Esophagus muscularis mucosa (tissue), 4 donors: ENCODE data around the gene NAA25. TPM values are rescaled to one million over a fixed set of nuclear protein-coding genes. Genes with fewer than 3 reads are reported as not detected.
"Not testable (repeated sequence)": the region's sequence is repeated elsewhere in the genome, so short reads cannot be mapped to it uniquely, and the experiment has no call there.

Experiments used
- DNase-seq: peaks from one replicate; pipeline ENCODE4 v3.0.0-alpha.2; 2017; ENCODE audit errors: extremely low spot score
- H3K27ac ChIP-seq, 4 donors: fragments of 200-600 bp; sonication (generic); replicated peaks in 1 of 4; 1 replicate in 3 of 4; 2 replicates in 1 of 4; pipeline ENCODE4 v1.5.1; 2016 to 2019; ENCODE audit warnings: mild to moderate bottlenecking in 1 of 4
- H3K27me3 ChIP-seq, 4 donors: fragments of 200-600 bp; sonication (generic); one replicate each; pipeline versions ENCODE4 v1.5.1 to v1.6.0; 2016 to 2019
- H3K36me3 ChIP-seq, 4 donors: fragments of 200-600 bp; sonication (generic); one replicate each; pipeline ENCODE4 v1.5.1; 2016 to 2019
- H3K4me1 ChIP-seq, 4 donors: fragments of 200-600 bp; sonication (generic); one replicate each; pipeline ENCODE4 v1.5.1; 2016 to 2019
- H3K4me3 ChIP-seq, 4 donors: fragments of 200-600 bp; sonication (generic); 1 replicate in 2 of 4; 2 replicates in 2 of 4; pipeline ENCODE4 v1.5.1; 2016 to 2019; ENCODE audit warnings: mild to moderate bottlenecking in 4 of 4, moderate library complexity in 1 of 4
- H3K9me3 ChIP-seq, 4 donors: fragments of 200-600 bp; sonication (generic); 1 replicate in 3 of 4; 2 replicates in 1 of 4; pipeline ENCODE4 v1.5.1; 2016 to 2019
- CTCF ChIP-seq, 3 experiments: fragments of 200-600 bp in 2 of 3; fragments of 450-650 bp in 1 of 3; sonication (generic) in 2 of 3; IDR thresholded peaks; one replicate each; pipeline ENCODE4 v1.5.1; 2017 to 2019; ENCODE audit warnings: antibody characterized with exemption in 3 of 3, mild to moderate bottlenecking in 2 of 3, moderate library complexity in 1 of 3
- EP300 ChIP-seq: sonication (generic); formaldehyde crosslinking; IDR thresholded peaks from one replicate; pipeline ENCODE4 v1.6.1; 2017; ENCODE audit warnings: antibody characterized with exemption
- POLR2A ChIP-seq: fragments of 450-650 bp; IDR thresholded peaks from one replicate; pipeline ENCODE4 v1.6.1; 2017; ENCODE audit warnings: antibody characterized with exemption, moderate library complexity, mild to moderate bottlenecking, low read depth
- POLR2AphosphoS5 ChIP-seq, 2 donors: sonication (generic); formaldehyde crosslinking; IDR thresholded peaks; one replicate each; pipeline ENCODE4 v1.6.1; 2017; ENCODE audit warnings: antibody characterized with exemption in 2 of 2
- WGBS: methylation state at CpG from one replicate; pipeline ENCODE4 v1.1.5; 2018; 5-methylcytosine and 5-hydroxymethylcytosine counted together
- intact Hi-C: fragments of 100-400 bp; cut with DNase I; formaldehyde crosslinking; loops from one replicate; pipeline ENCODE4 v1.15.1; 2023
- total RNA-seq, 4 donors: library from RNA; depleted of rRNA; stranded (reverse); fragments of >200 nt; gene quantifications; one replicate each; pipeline versions ENCODE4 v1.1.0 to v1.2.1, GENCODE V29; 2016

The NAA25 gene
- total RNA-seq, 4 donors from 2014 or later, result 11.9 to 18.7 (median 13.2) TPM

GRCh38 chr12:111998015-111998414, 110.6 kb downstream of the NAA25 start:
- no peak overlapping the region for H3K27ac ChIP-seq
- DNase-seq, result no peak
- 74% methylated on average over 4 of the region's 4 CpGs for WGBS

GRCh38 chr12:111997300-111997699, 111.3 kb downstream of the NAA25 start:
- Histone ChIP-seq H3K36me3 (peaks cover 0 to 7% (median 0%) of the 10 kb centered on the region in 4 donors), H3K4me3 (no peak overlapping the region), H3K4me1 (peaks cover 0 to 17% (median 0%) of the 10 kb centered on the region in 4 donors), H3K27me3 (no peaks in the 10 kb centered on the region), H3K9me3 (no peaks in the 10 kb centered on the region), H3K27ac (no peak overlapping the region)
- TF ChIP-seq POLR2A (no peak), EP300 (no peak), POLR2AphosphoS5 (IDR thresholded peaks at IDR 0.05) (no peak), CTCF (IDR thresholded peaks at IDR 0.05) (no peak)
- intact Hi-C loops, result no loop called here
- WGBS, result 94% methylated on average over 2 of the region's 2 CpGs
- DNase-seq, result no peak

More at GRCh38 chr12:111998015-111998414, 110.6 kb downstream of the NAA25 start:
- peaks cover 0 to 17% (median 0%) of the 10 kb centered on the region in 4 donors for H3K4me1 ChIP-seq
- no peak overlapping the region for H3K4me3 ChIP-seq
- H3K9me3 ChIP-seq, result no peaks in the 10 kb centered on the region
- intact Hi-C loops, result no loop called here
- H3K27me3 ChIP-seq, result no peaks in the 10 kb centered on the region
- H3K36me3 ChIP-seq, result peaks cover 0 to 7% (median 0%) of the 10 kb centered on the region in 4 donors
- TF ChIP-seq POLR2A (no peak), CTCF (IDR thresholded peaks at IDR 0.05) (no peak), POLR2AphosphoS5 (IDR thresholded peaks at IDR 0.05) (no peak), EP300 (no peak)

GRCh38 chr12:111995782-111996480, 112.7 kb downstream of the NAA25 start:
- intact Hi-C loops, result no loop called here
- no peaks in the 10 kb centered on the region for H3K9me3 ChIP-seq
- H3K27me3 ChIP-seq, result no peaks in the 10 kb centered on the region
- H3K27ac ChIP-seq, result no peak overlapping the region
- peaks cover 0 to 10% (median 0%) of the 10 kb centered on the region in 4 donors for H3K4me1 ChIP-seq
- H3K36me3 ChIP-seq, result peaks cover 0 to 7% (median 0%) of the 10 kb centered on the region in 4 donors
- WGBS, result 100% methylated on average over 1 of the region's 1 CpG
- H3K4me3 ChIP-seq, result no peak overlapping the region
- TF ChIP-seq CTCF (IDR thresholded peaks at IDR 0.05), result no peak
- no peak for TF ChIP-seq POLR2AphosphoS5 (IDR thresholded peaks at IDR 0.05)
- TF ChIP-seq EP300, result no peak
- TF ChIP-seq POLR2A, result no peak
- DNase-seq, result no peak

- DNase-seq, intact Hi-C loops: not testable (repeated sequence)
Observed at GRCh38 chr12:111994211-111995111, 114.1 kb downstream of the NAA25 start.

More at GRCh38 chr12:111994211-111995111, 114.1 kb downstream of the NAA25 start:
- H3K27ac ChIP-seq, H3K36me3 ChIP-seq, H3K27me3 ChIP-seq, H3K9me3 ChIP-seq, H3K4me3 ChIP-seq: not testable (repeated sequence)
- 75% methylated on average over 17 of the region's 17 CpGs for WGBS
- H3K4me1 ChIP-seq, result peaks cover 0 to 10% (median 0%) of the 10 kb centered on the region in 4 donors
